Cortex of kidney (tissue), 1 donor: ENCODE results near the gene ELMO1.

Source experiments
- DNase-seq: peaks from one replicate; lab custom pipeline; 2025; lab: John Stamatoyannopoulos, UW

Gene ELMO1

GRCh38 chr7:37054624-37055241 lies 393.9 kb downstream of the ELMO1 start:
- DNase-seq, result no peak

DNA sequence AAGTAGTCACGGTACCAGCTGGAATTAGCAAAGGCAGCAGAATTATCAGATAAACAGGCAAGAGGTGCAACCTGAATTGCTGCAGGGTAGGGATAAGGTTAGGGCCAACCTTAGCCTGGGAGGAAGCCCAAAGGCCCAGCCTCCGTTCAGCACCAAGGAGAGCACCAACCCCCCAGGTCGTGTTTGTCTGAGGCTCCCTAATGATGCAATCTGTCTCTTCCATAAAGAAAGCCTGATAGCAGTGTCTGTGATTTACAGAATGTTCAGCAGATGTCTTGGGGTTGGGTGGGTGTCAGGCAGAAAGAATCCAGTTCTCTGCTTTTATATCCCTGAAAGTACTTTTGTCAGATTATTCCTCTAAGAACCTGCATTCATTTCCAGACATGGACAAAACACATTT lies 396.0 kb downstream of the ELMO1 start:
- DNase-seq, result no peak

DNA sequence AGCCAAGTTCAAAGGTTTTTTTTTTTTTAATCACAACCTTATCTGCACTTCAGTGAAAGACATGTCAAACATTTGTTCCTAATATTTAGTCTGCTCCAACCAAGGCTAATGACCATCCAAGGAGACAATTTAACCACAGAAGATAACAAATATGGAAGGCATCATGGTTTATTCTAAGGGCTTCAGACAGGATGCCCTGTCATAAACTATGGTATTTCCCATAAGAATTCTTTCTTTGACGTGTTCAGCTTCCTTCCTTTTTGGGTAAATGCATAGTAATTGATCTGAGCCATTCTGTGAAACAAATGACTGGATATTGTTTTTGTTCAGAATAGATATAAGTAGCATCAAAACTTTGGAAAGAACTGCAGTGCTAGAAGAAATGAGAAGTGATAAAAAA lies 397.9 kb downstream of the ELMO1 start:
- DNase-seq, result no peak

DNA sequence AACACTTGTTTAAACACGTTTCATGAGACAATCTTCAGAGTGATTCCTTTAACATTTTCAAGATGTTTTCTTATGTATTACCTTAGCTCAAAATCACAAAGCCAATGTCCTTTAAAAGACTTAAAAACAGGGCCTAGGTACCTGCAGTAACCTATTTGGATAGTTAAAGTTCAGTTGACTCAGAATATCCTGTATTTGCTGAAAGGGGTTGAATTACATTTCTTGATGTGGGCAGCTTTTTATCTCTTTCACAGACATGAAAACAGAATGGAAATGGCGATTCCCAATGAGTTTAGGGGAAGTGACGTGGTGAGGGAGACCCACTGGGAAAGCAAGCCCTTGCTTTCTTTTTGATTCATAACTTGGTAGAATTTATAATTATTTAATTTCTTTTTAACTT lies 400.0 kb downstream of the ELMO1 start:
- DNase-seq, result no peak

GRCh38 chr7:37047260-37047659 lies 401.4 kb downstream of the ELMO1 start:
- no peak for DNase-seq

DNA sequence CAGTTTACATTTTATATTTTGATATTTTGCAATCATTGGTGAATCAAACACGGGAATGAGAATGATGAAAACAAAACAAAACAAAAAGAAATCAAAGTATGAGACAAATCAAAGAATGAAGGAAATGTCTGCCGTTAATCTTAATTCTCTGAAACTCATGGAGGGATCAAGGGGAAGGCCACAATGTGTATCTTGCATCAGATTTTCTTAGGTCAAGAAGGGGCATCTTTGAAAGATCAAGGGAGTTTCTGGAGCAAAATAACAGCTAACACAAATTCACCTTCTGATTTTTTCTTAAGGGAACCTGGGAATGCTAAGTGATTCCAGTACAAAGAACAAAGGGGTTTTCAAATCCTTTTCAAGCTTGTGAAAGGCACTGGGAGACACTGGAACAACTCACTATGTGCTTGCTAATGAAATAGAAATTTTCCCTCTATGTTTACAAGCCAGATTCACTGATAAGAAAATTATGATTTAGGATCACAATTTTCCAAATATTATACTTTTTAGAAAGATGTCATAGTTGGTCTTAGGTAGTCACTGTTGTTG lies 402.1 kb downstream of the ELMO1 start:
- no peak for DNase-seq

DNA sequence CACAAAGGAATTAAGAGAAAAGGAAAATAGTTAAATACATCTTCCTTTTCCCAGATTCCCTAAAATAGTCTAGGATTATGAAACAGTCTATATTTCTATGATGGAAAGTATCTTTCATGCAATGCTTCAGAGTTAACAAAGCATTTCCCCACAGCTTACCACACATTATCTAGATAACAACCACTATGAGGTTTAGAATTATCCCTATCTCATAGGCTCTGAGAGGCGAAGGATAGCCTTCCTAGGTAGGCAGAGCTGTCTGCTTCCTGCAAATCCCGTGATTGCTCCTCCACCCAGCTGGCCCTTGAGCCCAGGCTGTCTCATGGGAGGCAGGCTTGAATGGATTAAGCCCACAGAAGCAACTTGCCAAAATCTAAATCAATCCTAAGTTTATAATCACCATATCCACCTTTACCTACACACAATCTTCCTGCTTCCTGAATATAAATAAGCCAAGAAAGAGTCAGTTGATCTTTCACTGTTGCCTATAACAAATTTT lies 402.9 kb downstream of the ELMO1 start:
- no peak for DNase-seq

DNA sequence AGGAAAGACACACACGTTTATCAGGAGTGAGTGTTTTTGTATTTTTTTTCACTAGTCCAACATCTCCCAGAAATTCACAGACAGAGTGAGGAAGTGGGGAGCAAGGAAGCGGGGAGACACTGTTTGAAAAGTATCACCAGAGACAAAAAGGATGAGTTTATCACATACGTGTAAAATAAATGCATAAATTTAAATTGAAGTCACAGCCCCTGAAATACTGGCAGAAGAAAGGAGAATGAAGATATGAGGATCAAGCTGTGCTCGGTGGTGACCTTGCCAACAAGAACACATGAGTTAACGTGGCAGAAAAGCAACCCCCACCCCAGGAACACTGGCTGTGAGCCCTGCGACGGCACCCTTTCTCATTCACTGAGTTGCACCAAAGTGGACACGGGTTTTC lies 407.2 kb downstream of the ELMO1 start:
- DNase-seq, result no peak

DNA sequence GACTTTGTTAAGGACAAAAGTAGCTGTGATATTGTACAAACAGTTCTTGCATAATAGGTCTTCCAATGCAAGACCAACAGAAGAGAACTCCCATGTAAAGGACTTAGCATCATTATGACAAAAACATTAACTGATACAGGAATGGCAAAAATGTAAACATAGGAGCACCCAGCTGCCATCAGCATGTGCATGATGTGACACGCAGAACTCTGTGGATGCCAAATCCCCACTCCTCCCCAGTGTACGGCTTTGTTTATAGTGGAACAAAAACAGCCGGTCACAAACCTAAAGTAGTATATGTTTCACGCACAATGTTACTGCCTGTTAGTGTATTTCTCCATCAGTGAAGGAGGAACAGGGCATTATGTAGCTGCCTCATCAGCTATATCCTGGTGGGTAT lies 408.3 kb downstream of the ELMO1 start:
- DNase-seq, result no peak

GRCh38 chr7:37039131-37039749 lies 409.4 kb downstream of the ELMO1 start:
- no peak for DNase-seq

GRCh38 chr7:37038706-37039105 lies 410.0 kb downstream of the ELMO1 start:
- no peak for DNase-seq

GRCh38 chr7:37037286-37037685 lies 411.4 kb downstream of the ELMO1 start:
- DNase-seq, result no peak

GRCh38 chr7:37035631-37036030 lies 413.0 kb downstream of the ELMO1 start:
- DNase-seq, result no peak

GRCh38 chr7:37033141-37033540 lies 415.5 kb downstream of the ELMO1 start:
- DNase-seq, result no peak

DNA sequence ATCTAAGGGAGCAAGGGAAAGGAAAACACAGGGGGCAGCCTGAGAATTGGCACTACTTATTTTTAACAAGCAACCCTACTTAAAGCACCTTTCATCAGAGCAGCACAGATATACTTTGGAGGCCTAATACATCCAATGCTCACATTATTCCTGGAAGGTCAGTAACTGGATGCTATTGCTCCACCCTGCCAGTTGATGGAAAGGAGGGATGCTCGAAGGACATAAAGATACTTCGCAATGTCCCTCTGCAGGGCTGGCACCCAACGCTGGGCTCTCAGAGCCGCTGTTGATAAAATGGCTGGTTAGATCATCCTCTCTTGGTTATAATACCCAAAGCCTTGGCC lies 416.4 kb downstream of the ELMO1 start:
- DNase-seq, result no peak

GRCh38 chr7:37031571-37032257 lies 416.9 kb downstream of the ELMO1 start:
- no peak for DNase-seq

- no peak for DNase-seq
These were observed 419.7 kb downstream of the ELMO1 start for GRCh38 chr7:37028909-37029440.

DNA sequence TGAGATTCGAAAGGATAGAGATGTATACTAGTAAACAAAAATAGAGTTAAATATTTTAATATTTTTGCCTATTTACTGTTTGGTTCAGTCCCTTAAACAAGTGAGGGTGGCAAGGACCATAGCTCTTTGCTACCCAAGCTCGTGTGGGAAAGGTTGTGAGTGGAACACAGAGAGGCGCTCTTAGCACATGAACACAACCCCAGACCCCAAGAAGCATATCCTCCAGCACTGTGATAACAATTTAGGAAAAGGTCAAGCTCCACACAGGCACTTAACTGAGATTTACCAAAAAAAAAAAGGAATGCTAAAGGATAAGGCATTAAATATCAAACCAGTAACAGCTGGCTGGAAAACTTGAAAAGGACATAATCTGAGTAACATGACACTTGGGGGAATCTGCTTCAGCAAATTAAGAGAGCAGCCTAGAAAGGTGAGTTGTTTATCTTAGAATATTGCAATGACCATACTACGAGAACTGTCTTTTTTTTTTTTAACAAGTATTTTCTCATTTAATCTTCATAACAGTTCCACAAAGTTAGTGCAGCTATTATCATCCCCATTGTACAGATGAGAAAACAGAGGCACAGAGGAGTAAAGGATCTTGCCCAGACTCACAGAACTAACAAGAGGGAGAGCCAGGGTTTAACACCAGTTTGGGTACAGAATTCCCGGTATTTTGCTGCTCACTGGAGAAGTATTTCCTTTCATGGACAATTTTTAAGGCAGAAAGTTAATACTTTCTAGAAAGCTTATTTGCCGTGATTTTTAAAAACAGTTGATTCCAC lies 420.9 kb downstream of the ELMO1 start:
- DNase-seq, result no peak

- DNase-seq, result no peak
These were observed 421.6 kb downstream of the ELMO1 start for GRCh38 chr7:37027104-37027503.

DNA sequence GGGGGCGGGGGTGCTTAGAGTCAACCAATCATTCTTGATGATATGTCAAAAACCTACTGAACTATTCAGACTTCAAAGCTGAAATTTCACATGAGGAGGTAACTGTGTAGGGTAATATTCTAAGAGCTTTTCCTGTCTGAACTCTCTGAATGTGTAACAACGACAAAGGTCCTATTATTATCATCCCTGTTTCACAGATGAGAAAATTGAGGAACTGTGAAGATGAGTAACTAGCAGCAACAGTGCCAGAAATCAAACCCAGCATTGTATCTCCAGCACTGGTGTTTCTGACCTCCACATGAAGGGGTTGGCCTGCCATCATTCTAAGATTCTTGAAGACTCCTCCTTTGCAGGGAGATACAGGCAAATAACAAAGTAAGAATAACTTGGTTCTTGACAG lies 429.7 kb downstream of the ELMO1 start:
- no peak for DNase-seq

- no peak for DNase-seq
These were observed 432.4 kb downstream of the ELMO1 start for GRCh38 chr7:37016064-37016878.
